GM20000 (cell line): Measurements from ENCODE around the gene KCP.
"Not testable (repeated sequence)": the region's sequence is repeated elsewhere in the genome, so short reads cannot be mapped to it uniquely, and the experiment has no call there.

Experiments used
- DNase-seq: peaks from one replicate; pipeline ENCODE4 v3.0.0; 2012; ENCODE audit warnings: low spot score
- TF ChIP-seq, protein P1 (sequence below): IDR thresholded peaks from 2 replicates; pipeline ENCODE4 v1.5.1; 2012; ENCODE audit warnings: mild to moderate bottlenecking, control low read depth; ENCODE audit errors: extremely low read depth, missing control alignments

Gene KCP

DNA sequence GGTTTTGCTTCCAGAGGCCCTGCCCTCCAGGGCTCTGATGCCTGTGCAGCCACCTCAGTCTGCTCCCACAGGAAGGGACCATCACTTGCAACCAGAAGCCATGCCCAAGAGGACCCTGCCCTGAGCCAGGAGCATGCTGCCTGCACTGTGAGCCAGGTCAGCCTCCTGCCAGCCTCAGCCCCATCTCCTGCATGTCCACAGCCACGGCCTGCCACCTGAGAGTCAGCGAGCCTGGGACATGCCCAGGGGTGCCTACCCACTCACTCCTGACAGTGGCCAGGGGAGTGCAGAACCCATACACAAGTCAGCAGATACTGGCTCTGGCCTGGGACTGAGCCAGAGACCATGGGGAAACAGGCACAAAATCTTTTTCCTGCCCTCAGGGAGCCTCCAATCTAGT lies 6.6 kb upstream of the KCP start:
- no peak for DNase-seq

GRCh38 chr7:128916643-128916915 lies 6.1 kb upstream of the KCP start:
- no peak for DNase-seq
- TF ChIP-seq, protein P1, sequence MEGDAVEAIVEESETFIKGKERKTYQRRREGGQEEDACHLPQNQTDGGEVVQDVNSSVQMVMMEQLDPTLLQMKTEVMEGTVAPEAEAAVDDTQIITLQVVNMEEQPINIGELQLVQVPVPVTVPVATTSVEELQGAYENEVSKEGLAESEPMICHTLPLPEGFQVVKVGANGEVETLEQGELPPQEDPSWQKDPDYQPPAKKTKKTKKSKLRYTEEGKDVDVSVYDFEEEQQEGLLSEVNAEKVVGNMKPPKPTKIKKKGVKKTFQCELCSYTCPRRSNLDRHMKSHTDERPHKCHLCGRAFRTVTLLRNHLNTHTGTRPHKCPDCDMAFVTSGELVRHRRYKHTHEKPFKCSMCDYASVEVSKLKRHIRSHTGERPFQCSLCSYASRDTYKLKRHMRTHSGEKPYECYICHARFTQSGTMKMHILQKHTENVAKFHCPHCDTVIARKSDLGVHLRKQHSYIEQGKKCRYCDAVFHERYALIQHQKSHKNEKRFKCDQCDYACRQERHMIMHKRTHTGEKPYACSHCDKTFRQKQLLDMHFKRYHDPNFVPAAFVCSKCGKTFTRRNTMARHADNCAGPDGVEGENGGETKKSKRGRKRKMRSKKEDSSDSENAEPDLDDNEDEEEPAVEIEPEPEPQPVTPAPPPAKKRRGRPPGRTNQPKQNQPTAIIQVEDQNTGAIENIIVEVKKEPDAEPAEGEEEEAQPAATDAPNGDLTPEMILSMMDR: no peak

More for the DNA sequence above, 6.6 kb upstream of the KCP start:
- TF ChIP-seq, protein P1: no peak

GRCh38 chr7:128915841-128916642 lies 5.5 kb upstream of the KCP start:
- TF ChIP-seq, protein P1: no peak
- no peak for DNase-seq

DNA sequence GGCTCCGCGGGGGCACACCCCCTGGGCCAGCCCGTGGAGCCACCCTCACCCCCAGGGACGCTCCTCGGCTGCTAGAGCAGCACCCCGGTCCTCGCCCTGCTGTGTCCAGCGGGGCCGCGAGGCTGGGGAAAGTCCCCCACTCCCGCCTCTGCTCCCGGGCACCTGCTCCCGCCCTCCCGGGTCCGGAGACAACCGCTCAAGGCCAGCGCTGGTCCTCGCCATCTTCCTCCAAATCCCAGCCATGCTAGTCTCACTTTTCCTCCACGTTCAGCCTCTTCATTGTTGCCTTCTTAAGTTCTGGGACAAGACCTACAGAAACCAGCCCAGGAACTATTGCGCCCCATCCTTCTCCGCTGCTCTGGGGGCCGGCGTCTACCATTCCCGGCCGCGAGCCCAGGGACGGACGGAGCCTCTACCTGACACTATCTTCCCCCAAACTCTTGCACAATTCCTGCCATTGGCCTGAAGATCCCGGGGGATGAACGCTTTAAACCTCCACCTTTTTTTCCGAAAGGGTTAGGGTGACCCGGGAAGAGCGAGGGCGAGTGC lies 4.8 kb upstream of the KCP start:
- TF ChIP-seq, protein P1: no peak

GRCh38 chr7:128914566-128915151 lies 4.2 kb upstream of the KCP start:
- TF ChIP-seq, protein P1: no peak
- DNase-seq: peak; percentile 86

More for the DNA sequence above, 4.8 kb upstream of the KCP start:
- DNase-seq: peak; percentile 53

GRCh38 chr7:128913870-128914565 lies 3.5 kb upstream of the KCP start:
- DNase-seq: no peak
- TF ChIP-seq, protein P1: no peak

GRCh38 chr7:128912709-128913495 lies 2.4 kb upstream of the KCP start:
- DNase-seq: not testable (repeated sequence)
